OCI-LY1 (cell line): ENCODE results near the gene AR.

ENCODE experiments used
- H2AFZ ChIP-seq: fragments of 200-600 bp; sonication (generic), shearing (Covaris generic); 2 replicates; pipeline ENCODE4 v1.6.0; 2014; ENCODE audit warnings: antibody characterized with exemption, mild to moderate bottlenecking, low read length
- H3F3A ChIP-seq: fragments of 200-600 bp; sonication (generic), shearing (Covaris generic); 2 replicates; pipeline ENCODE4 v1.6.0; 2014; ENCODE audit warnings: mild to moderate bottlenecking, antibody characterized with exemption, low read length, moderate library complexity; ENCODE audit not compliant: insufficient read depth
- H3K27ac ChIP-seq: fragments of 200-600 bp; sonication (generic); 2 replicates; pipeline ENCODE4 v1.5.1; 2014; ENCODE audit warnings: low read length, mixed run types, mild to moderate bottlenecking, low read depth; ENCODE audit not compliant: poor library complexity, severe bottlenecking
- H3K27me3 ChIP-seq: fragments of 200-600 bp; sonication (generic); 2 replicates; pipeline ENCODE4 v1.6.0; 2014; ENCODE audit warnings: antibody characterized with exemption, mild to moderate bottlenecking, low read length, moderate library complexity; ENCODE audit not compliant: insufficient read depth
- H3K36me3 ChIP-seq: fragments of 200-600 bp; sonication (generic); 2 replicates; pipeline ENCODE4 v1.6.1; 2014; ENCODE audit warnings: mild to moderate bottlenecking, antibody characterized with exemption, low read length, moderate library complexity, mixed read lengths; ENCODE audit not compliant: insufficient read depth
- H3K4me1 ChIP-seq: fragments of 200-600 bp; sonication (generic); 2 replicates; pipeline ENCODE4 v1.5.1; 2014; ENCODE audit warnings: mild to moderate bottlenecking, low read length, moderate library complexity; ENCODE audit not compliant: insufficient read depth, severe bottlenecking
- H3K4me2 ChIP-seq: fragments of 200-600 bp; sonication (generic), shearing (Covaris generic); 2 replicates; pipeline ENCODE4 v1.6.1; 2014; ENCODE audit warnings: low read length
- H3K4me3 ChIP-seq: fragments of 200-600 bp; sonication (generic); 2 replicates; pipeline ENCODE4 v1.5.1; 2014; ENCODE audit warnings: low read length, low read depth, mild to moderate bottlenecking, mixed read lengths; ENCODE audit not compliant: poor library complexity, severe bottlenecking
- H3K79me2 ChIP-seq: fragments of 200-600 bp; shearing (Covaris generic); 2 replicates; pipeline ENCODE4 v1.6.1; 2016; ENCODE audit warnings: mixed run types, low read length, mixed read lengths; ENCODE audit not compliant: insufficient read depth
- H3K9ac ChIP-seq: fragments of 200-600 bp; sonication (generic), shearing (Covaris generic); 2 replicates; pipeline ENCODE4 v1.6.1; 2014; ENCODE audit warnings: mild to moderate bottlenecking, low read length, mixed read lengths
- H3K9me2 ChIP-seq: fragments of 200-600 bp; sonication (generic), shearing (Covaris generic); 2 replicates; pipeline ENCODE4 v1.6.1; 2014; ENCODE audit warnings: low read depth, mild to moderate bottlenecking, low read length, mixed read lengths
- H3K9me3 ChIP-seq: fragments of 200-600 bp; shearing (Covaris generic); 2 replicates; pipeline ENCODE4 v1.6.1; 2014; ENCODE audit warnings: low read length, mixed read lengths
- H4K20me1 ChIP-seq: fragments of 200-600 bp; sonication (generic), shearing (Covaris generic); 2 replicates; pipeline ENCODE4 v1.6.0; 2016; ENCODE audit warnings: mild to moderate bottlenecking, low read length; ENCODE audit not compliant: insufficient read depth
- EZH2 ChIP-seq: fragments of 200-600 bp; sonication (generic), shearing (Covaris generic); IDR thresholded peaks from 2 replicates; pipeline ENCODE4 v1.8.0; 2017; ENCODE audit warnings: borderline replicate concordance, mixed run types, mild to moderate bottlenecking, antibody characterized with exemption, low read length, moderate library complexity, mixed read lengths
- TF ChIP-seq, protein P1 (sequence below): fragments of 200-600 bp; sonication (generic), shearing (Covaris generic); IDR thresholded peaks from 2 replicates; pipeline ENCODE4 v1.5.1; 2017; ENCODE audit warnings: mild to moderate bottlenecking, antibody characterized with exemption, low read length, moderate library complexity, mixed read lengths

The AR gene

DNA sequence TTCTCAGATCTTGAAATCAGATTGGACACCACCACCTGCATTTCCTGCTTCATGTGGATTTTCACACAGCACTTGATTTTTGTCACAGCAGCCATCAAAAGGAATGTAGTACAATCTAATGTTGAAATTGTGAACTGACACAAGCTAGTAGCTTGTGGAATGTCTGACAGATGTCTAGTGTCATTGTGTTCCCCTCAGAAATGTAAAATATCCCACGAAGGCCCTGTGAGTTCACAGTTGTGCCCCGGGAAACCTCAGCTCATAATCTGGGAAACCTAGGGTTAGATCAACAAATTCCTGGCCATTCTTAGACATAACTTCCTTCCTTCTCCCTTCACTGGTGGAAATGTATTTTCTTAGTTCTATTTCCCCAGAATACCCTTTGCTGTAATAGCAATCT is 205.7 kb downstream of the AR start:
- Histone ChIP-seq H3F3A (no peaks in the 10 kb centered on the region), H3K9me3 (no peaks in the 10 kb centered on the region), H4K20me1 (no peaks in the 10 kb centered on the region), H3K27me3 (no peaks in the 10 kb centered on the region), H3K9ac (no peak overlapping the region), H3K4me3 (no peak overlapping the region), H3K27ac (no peak overlapping the region), H3K79me2 (no peaks in the 10 kb centered on the region), H2AFZ (no peak overlapping the region), H3K9me2 (no peaks in the 10 kb centered on the region), H3K4me2 (no peak overlapping the region), H3K4me1 (no peaks in the 10 kb centered on the region), H3K36me3 (no peaks in the 10 kb centered on the region)
- TF ChIP-seq, protein P1, sequence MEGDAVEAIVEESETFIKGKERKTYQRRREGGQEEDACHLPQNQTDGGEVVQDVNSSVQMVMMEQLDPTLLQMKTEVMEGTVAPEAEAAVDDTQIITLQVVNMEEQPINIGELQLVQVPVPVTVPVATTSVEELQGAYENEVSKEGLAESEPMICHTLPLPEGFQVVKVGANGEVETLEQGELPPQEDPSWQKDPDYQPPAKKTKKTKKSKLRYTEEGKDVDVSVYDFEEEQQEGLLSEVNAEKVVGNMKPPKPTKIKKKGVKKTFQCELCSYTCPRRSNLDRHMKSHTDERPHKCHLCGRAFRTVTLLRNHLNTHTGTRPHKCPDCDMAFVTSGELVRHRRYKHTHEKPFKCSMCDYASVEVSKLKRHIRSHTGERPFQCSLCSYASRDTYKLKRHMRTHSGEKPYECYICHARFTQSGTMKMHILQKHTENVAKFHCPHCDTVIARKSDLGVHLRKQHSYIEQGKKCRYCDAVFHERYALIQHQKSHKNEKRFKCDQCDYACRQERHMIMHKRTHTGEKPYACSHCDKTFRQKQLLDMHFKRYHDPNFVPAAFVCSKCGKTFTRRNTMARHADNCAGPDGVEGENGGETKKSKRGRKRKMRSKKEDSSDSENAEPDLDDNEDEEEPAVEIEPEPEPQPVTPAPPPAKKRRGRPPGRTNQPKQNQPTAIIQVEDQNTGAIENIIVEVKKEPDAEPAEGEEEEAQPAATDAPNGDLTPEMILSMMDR = no peak
- no peak for TF ChIP-seq EZH2

- H3K9me3 ChIP-seq = no peaks in the 10 kb centered on the region
- TF ChIP-seq, protein P1 = no peak
- TF ChIP-seq EZH2 = no peak
- H3K4me1 ChIP-seq = no peaks in the 10 kb centered on the region
- H3K9ac ChIP-seq = no peak overlapping the region
- H3K4me2 ChIP-seq = no peak overlapping the region
- no peaks in the 10 kb centered on the region for H3K27me3 ChIP-seq
- H3F3A ChIP-seq = no peaks in the 10 kb centered on the region
- no peak overlapping the region for H3K27ac ChIP-seq
- no peak overlapping the region for H3K4me3 ChIP-seq
- no peak overlapping the region for H2AFZ ChIP-seq
- H4K20me1 ChIP-seq = no peaks in the 10 kb centered on the region
- no peaks in the 10 kb centered on the region for H3K79me2 ChIP-seq
- H3K36me3 ChIP-seq = no peaks in the 10 kb centered on the region
- H3K9me2 ChIP-seq = no peaks in the 10 kb centered on the region
Measured at GRCh38 chrX:67750694-67751093, 206.9 kb downstream of the AR start.

GRCh38 chrX:67759018-67759417 is 215.2 kb downstream of the AR start:
- H4K20me1 ChIP-seq = no peaks in the 10 kb centered on the region

More at GRCh38 chrX:67759018-67759417, 215.2 kb downstream of the AR start:
- Histone ChIP-seq H3K4me2 (no peak overlapping the region), H3K36me3 (no peaks in the 10 kb centered on the region), H3K9ac (no peak overlapping the region), H3K27ac (no peak overlapping the region), H3K4me1 (no peaks in the 10 kb centered on the region), H3K79me2 (no peaks in the 10 kb centered on the region), H3K27me3 (no peaks in the 10 kb centered on the region), H3F3A (no peaks in the 10 kb centered on the region), H2AFZ (no peak overlapping the region), H3K9me2 (no peaks in the 10 kb centered on the region), H3K9me3 (no peaks in the 10 kb centered on the region), H3K4me3 (no peak overlapping the region)
- no peak for TF ChIP-seq EZH2
- TF ChIP-seq, protein P1 = no peak
